ENCODE results near the gene RCOR2.

RCOR2 gene

DNA sequence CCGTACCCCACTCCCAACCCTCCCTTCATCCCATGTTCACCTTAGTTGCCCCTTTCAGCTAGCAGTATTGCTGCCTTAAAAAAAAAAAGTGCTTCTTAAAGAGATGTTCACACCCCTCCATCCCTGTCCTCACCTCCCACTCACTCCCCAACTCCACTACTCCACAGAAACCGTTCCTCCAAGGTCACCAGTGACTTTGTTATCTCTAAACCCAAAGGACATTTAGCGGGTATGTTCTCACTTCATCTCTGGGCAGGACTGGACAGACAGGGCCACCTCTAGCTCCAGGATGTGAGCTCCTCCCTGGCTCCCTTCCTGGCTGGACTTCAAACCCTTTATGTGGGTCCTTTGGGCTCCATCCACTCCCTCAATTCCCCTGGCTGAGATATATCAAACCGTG is 6.4 kb upstream of the RCOR2 start:
- no peak for DNase-seq (ENCODE audit: low read depth in 2 of 2)

DNA sequence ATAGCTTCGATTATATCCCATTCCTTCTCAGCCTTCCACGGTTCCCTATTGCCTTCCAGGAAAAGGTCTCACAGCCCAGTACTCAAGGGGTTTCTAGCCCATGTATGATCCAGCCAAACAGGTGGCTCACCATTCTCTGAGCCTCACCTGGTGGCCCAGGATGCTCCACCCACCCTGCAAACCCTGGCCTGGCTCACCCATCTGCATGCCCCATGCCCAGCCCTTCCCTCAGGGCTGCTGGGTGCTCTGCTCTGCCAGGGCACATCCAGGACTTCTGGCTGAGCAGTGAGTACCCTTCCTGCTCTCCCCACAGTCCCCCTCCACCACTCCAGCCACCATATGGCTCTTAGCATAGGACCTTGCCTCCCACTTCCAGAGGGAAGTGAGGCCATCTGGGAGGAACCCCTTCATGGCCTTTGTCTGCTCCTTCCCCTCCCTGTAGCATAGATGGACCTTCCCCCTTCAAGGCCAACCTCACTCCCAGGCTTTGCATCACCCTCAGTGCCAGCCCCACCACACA is 5.8 kb upstream of the RCOR2 start:
- DNase-seq (ENCODE audit: low read depth in 2 of 2): no peak

DNA sequence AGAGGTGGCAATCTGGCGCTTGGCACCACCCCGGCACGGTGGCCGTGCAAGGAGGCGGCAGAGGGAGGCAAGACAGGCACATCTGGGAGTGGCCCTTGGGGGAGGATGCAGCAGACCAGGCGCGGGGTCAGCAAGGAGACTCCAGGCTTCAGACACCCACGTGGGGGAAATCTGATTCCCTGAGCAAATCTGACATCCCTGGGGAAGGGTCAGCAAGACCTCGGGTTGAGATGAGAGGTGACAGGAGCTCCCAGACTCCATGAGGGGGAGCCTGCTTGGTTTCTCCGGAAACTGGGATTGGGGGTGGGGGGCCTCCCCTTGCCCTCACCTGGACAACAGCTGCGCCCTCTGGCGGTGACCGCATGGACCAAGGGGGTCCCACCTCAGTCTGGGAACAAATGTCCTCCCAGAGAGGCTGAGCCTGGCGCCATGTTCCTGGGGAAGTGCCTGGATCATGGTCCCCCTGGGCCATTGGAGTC is 4.0 kb upstream of the RCOR2 start:
- DNase-seq (ENCODE audit: low read depth in 2 of 2): peak in 1 of 2 donors; percentile 42

DNA sequence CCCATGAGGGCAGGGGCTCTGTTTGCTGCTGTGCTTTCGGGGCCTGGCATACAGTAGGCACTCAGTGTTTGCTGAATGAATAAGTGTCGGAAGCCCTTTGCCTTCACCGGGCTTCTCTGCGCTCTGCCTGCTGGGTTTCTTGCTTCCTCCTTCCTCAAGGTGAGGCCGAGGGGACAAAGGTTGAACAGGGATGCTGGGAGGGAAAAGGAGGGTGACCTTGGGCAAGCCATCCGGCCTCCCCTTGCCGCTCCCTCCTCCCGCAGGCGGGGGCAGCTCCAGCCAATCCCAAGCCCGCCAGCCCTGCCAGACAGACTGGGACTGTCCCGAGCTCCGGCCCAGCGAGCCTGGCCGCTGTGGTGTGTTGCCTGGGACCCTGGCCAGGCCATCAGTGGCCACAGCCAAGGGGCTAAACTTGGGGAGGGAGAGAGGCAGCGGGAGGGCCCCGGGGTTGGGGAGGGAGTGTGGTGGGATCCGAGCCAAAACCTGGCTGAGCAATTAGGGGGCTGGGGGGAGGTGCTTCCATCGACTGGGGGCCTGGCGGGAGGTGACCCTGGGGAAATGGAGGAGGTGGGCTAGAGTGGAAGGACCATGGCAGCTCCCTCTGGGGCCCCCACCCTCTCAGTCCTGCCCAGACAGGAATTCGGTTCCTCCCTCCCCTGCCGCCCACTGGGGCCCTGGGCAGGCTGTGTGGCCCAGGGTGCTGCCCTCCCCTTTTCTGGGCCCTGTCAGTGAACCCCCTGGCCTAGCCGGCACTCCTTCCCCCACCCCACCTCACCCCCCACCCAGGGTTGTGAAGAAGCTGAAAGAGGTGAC is 3.4 kb upstream of the RCOR2 start:
- DNase-seq (ENCODE audit: low read depth in 2 of 2): no peak

DNA sequence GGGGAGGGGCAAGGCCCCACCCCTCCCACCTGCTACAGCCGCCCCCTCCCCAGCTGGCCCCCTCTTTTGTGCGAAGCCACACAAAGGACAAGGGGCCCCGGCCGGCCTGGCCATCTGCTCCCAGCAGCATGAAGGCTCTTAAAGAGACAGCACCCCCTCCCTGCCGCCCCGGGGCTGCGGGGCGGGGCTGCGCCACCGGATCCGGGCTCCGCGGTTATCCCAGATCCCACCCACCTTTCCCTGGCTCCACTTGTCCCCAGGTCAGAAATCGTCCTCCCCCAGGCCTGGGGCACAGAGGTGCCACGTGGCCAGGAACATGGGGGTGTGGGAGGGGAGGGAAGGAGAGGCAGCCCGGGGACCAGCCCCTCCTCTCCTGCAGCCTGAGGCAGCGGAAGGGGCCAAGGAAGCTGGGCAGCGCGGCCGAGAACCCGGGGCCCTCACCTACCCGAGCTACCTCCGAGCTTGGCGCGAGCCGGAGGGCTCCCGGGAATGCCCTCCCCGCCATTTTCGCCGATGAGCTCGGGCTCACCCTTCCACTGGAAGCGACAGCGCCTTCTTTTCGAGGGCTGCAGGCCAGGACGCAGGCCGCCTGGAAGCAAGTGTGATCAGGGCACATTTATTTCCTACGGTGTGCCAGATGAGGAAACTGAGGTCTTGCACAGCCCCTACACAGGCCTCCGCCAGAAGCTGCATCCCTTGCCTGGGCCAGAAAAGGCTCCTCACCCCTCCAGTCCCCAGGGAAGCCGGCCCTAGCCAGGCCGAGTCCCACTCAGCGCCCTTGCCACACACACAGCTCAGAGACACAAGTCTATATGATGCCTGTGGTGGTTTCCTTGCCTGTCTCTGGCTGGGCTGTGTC is 2.5 kb upstream of the RCOR2 start:
- DNase-seq (ENCODE audit: low read depth in 2 of 2): no peak

DNA sequence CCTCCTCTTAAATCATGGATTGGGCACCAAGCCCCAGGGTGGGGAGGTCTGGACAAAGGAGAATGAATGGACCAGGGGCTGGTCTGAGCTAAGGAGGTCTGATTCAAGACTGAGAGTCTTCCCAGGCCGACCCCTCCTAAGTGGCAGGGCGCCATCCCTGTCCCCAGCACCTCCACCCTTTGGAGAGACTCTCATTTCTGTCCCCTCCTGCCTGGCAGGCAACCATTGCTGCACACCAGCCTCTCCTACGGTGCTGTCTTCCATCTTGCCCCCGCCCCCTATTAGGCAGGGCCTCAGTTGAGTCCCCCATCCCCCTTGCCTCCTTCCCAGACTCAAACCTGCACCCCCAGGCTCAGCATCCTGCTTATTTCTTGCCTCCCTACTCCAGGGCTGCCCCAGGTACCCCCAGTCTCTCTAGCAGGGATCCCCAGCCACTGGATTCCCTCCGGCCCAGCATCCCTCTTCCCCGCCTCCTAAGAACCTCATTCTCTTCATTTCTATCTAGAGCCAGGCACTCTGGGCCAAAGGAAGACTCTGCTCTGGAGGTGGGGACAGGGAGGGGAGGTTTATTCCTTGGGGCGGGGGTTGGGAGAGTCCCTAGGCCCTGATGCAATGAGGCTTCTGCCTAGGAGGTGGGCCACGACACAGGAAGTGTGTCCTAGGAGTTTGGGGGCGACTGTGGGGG is 1.7 kb upstream of the RCOR2 start:
- DNase-seq (ENCODE audit: low read depth in 2 of 2): no peak

DNA sequence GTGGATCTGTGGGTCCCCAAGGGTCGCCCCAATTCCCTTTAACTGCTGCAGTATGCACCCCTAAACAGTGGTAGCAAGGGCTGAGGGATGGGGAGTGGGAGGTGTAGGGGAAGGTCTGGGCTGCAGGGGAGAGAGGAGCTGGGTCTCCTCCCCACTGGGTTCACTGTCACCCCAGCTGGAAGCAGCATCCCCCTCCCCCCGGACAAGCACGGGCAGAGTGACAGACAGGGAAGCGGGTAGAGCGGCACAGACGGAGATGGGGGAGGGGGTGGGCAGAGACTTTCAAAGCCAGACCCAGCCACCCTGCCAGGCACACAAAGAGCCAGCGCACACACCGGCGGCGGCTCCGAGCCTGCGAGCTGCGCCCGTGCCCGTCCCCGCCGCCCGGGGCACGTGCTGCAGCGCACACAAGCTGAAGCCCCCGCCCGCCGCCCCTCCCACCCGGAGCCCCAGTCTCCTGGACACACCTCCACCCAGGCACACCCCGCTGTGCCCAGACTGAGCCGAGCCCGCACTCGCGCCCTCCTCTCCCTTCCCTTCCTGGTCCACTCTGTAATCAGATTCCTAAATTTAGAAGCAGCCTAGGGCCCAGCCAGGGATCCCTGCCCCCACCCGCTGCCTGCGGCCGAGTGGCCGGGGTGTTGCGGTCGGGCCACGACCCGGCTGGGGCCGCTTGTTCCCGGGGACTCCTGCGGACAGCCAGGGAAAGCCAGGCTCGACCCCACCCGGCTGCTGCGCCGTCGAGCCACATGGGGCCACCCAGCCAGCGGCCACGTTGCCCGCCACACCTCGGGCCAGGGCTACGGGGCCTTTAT is 935 bp upstream of the RCOR2 start:
- DNase-seq (ENCODE audit: low read depth in 2 of 2): no peak

DNA sequence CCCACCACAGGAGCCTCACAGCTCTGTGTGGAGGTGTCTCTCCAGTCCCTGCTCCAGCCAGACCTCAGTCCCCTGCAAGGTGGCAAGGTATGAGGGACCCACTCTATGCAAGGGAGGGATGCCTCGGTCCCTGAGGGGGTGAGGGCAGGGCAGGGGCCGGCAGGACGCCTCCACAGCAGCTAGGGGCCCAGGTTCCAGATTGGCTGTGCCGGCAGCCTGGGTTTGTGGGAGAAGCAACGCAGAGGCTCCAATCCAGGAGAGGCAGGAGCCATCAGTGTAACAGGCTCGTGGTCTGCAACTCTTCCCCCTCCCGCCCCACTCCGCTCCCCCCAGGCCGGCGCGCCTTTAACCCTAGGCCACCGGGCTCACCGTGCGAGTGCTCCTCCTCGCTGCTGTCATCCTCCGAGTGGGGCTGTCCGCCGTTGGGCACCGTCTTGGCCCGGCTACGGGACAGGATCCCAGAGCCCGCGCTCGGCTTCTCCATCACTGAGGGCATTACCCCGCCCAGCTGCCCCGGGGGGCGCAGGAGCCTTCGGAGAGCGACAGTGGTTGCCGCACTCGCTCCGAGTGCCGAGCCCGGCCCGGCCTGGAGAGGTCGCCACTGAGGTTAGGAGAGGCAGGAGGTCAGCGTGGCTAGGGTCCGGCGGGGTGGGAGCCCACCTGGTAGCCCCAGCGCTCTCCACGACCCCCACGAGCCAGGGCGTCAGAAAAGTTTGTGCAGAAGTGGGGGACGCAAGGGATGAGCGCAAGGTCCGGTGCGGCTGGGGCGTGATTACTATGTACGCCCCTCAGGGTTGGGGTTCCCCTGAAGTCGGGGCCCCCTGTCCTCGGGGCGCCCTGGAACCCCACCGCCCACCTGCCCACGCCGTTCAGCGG is 765 bp downstream of the RCOR2 start:
- DNase-seq (ENCODE audit: low read depth in 2 of 2): peak in 1 of 2 donors; percentile 34

DNA sequence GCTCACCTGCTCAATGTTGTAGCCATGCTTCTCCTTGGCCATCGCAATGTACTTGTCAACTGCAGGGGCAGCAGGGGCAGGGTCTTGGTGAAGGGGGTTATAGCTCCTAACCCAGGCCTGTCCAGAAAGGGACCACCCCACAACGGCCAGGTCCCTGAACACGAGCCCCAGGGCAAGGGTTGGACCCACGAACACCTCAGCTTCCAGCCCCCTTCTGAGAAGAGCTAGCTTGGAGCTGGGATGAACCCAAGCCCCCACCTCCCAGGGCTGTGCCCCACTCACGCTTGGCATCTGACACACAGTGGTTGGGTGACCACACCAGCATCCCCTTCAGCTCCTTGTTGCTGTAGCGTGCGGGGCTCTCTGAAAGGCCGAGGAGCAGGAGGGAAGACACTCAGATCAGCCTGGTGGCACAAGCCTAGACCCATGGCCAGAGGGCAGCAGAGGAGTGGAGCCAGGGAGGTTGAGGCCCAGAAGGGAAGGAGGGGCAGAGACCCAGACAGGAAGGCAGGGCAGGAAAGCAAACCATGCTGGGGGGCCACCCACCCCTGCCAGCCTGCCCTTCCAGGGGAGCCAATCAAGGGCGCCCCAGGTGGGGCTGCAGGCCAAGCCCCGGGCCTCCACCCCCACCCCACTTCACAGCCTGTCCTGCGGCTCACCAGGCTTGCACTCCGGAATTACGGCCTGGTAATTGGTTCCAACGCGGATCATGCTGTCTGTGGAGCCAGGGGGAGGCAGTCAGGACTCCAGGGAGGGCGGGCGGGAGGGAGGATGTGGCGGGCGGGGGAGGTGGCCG is 1.9 kb downstream of the RCOR2 start:
- DNase-seq (ENCODE audit: low read depth in 2 of 2): no peak

DNA sequence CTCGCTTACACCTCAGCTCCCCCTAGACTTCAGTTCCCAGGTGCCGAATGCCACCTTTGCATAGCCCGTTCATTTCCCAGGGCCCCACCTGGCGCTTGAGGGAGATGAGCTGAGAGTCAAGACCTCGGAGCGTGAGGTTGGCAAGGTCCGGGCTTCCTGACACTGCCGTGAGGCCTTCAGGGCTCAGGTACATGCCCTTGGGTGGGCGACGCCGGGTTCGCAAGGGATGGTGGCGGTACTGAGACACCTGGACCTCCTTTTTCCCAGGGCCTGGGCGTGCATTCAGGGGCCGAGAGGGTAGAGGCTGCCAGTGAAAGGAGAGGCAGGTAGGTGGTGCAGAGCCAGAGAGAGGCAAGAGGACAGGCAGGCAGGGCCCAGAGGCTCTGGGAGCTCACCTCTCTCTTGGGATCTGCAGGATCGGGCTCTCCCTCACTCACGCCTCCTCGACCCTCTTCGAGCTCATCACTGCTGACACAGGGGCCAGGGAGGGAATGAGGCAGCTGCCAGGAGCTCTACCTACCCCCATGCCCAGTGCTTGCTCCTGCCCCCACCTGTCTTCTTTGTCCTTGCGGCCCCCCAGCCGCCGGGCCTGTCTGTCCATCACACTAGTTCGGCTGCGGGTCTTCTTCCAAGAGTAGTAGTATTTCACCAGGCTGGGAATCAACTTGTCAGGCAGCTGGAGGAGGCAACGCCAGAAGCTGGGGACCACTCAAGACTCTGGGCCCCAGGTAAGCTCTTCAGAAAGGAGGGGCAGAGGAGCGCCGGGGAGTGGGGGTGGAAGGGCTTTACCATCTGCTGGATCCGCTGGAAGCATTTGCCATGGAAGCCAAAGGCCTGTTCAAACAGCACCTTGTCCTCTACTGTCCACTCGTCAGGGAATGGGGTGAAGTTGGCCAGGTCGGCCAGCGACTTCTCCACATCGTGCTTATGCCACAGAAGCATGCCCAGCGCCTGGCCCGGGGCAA is 2.8 kb downstream of the RCOR2 start:
- no peak for DNase-seq (ENCODE audit: low read depth in 2 of 2)

DNA sequence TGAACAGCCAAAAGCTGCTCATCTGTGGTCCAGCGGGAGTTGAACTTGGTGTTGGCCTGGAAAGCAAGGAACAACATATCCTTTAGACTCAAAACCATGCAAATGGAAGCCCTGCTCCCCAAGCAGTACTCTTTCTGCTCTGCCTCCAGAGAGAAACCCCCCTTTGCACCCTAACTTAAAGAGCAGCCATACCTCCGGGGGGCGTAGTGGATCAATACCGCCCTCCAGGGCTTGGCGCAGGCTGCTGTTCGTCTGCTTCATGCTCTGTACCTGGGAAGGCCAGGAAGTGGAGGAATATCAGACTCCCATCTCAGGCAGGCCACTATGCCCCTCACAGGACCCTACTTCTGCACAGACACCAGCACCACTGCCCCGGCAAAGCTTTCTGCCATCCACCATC is 4.3 kb downstream of the RCOR2 start:
- no peak for DNase-seq (ENCODE audit: low read depth in 2 of 2)

DNA sequence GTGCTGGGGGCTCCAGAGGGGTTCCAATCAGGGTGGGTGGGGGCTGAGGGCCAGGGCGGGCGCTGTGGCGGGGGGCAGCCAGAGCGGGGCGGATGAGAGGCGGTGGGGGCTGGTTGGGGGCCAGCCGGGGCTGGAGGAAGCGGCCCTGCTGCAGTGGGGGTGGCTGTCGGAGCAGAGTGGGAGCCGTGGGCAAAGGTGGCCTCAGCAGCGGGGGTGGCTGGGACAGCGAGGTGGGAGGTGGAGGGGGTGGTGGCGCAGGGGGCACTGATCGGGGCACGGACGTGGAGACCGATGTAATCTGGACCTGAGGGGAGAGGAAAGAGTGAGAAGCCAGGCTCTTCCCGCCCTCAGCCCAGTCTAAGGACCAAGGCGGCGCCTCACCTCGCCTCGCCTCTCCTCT is 5.1 kb downstream of the RCOR2 start:
- DNase-seq (ENCODE audit: low read depth in 2 of 2): no peak

DNA sequence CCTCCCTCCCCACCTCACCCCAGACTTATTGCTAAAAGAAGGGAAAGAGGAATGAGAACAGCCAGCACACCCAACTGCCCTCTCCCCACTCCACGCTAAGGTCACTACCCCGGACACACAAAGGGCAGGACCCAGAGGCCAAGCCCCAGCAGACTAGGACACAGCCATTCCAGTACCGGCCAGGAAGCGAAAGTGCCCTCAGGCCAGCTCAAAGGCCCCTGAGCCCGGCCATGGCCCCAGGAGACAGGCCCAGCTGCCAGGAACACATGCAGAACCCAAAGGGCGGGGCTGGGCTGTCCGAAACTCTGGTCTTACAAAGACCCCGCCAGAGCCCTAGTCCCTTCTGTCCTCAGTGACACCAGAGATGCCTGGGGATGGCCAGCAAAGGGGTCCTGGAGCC is 5.5 kb downstream of the RCOR2 start:
- no peak for DNase-seq (ENCODE audit: low read depth in 2 of 2)

DNA sequence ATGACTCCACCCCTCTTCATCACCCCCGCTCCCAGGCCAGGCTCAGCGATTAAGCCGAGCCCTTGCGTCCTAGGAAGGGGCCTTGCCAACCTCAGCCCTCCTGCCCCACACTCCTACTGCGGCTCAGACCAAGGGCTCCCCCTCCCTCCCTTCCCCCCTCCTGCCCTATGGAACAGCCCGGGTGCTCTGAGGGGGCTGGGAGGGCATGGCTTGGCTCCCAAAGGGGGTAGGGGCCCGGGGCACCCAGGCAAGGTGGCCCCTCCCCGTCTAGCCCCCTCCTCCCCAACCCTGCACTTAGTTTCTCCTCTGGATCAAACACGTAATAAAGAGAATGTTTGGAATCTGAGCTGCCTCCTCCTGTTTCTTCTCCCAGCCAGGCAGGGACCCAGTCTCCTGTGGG is 6.3 kb downstream of the RCOR2 start:
- DNase-seq (ENCODE audit: low read depth in 2 of 2): no peak

DNA sequence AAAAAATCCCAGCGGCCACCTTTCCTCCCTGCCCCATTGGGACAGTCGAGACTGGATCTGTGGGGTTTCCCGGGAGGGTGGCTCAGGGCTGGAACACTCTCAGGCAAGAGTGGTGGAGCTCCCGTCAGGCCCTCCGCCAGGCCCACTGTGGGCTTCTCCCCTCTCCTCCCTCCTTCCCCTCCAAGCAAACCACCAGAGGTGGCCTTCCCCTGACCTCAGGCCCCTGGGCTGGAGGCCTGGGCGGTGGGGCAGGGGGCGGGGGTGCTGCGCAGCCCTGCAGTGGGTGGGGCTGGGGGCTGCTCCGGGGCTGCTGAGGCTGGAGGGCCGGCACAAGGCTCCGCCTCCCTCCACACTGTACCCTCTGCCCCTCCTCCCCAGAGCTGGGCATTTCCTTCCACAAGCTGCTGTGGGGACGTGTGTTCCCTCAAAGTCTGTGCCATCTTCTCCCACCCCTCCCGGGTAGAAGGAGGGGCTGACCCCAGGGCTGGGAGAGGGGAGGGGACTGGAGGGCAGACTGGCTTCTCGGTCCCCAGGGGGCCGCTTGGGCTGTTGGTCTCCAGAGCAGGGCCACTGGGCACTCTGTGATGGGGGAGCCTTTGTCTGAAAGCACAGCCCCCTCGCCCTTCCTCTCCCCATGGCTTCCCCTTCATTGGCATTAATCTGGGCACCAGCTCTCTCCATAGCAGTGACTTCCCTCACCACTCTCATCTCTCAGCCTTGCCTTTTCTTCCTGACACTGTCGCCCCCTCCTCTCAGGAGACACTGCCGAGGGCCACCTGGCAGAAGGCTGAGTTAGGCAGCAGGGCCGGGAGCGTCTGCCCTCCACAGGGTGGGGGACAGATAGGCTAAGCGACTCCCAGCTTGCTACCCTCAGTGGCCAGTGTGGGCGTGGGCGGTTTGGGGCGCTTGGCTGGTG is 7.1 kb downstream of the RCOR2 start:
- DNase-seq (ENCODE audit: low read depth in 2 of 2): no peak

DNA sequence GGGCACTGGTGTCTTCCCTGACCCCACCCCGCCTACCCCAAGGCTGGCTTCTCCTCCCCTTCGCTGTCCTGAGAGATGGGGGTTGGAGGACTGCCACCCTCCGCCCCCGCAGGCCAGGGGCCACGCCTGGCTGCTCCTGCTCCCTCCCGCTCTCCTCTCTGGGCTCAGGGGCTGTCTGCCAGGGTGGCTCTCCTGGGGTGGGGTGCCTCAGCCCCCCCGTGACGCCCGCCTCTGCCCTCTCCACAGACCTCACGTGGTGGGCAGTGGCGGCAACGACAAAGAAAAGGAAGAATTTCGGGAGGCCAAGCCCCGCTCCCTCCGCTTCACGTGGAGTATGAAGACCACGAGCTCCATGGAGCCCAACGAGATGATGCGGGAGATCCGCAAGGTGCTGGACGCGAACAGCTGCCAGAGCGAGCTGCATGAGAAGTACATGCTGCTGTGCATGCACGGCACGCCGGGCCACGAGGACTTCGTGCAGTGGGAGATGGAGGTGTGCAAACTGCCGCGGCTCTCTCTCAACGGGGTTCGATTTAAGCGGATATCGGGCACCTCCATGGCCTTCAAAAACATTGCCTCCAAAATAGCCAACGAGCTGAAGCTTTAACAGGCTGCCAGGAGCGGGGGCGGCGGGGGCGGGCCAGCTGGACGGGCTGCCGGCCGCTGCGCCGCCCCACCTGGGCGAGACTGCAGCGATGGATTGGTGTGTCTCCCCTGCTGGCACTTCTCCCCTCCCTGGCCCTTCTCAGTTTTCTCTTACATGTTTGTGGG is 8.1 kb downstream of the RCOR2 start:
- DNase-seq (ENCODE audit: low read depth in 2 of 2): no peak
